Activated CD4-positive, alpha-beta T cell treated with anti-CD3 and anti-CD28 coated beads for 36 hours (primary cell): Measurements from ENCODE around the gene SERPINA5. TPM values are rescaled to one million over a fixed set of nuclear protein-coding genes. Genes with fewer than 3 reads are reported as not detected.

Source experiments
- ATAC-seq: fragments of 200-7000 bp; cut with Tn5 transposase; one replicate; pipeline ENCODE4 v1.10.0; 2021; ENCODE audit warnings: mild to moderate bottlenecking, moderate library complexity
- CTCF ChIA-PET: fragments of 350-600 bp; sonication (Branson Sonifier 250); formaldehyde crosslinking; loops from one replicate; lab custom pipeline; 2021; ENCODE audit warnings: antibody characterized with exemption; lab: Charles Lee
- POLR2A ChIA-PET: fragments of 350-600 bp; sonication (Branson Sonifier 250); formaldehyde crosslinking; loops from one replicate; lab custom pipeline; 2021; ENCODE audit warnings: antibody characterized with exemption, inconsistent platforms; lab: Charles Lee
- DNase-seq: peaks from one replicate; pipeline ENCODE4 v3.0.0-alpha.2; 2020
- H3K27ac Mint-ChIP-seq: one replicate; pipeline ENCODE4 v1.8.0; 2021; ENCODE audit warnings: mixed read lengths
- H3K27me3 Mint-ChIP-seq: one replicate; pipeline ENCODE4 v1.8.0; 2021; ENCODE audit warnings: mixed read lengths
- H3K36me3 Mint-ChIP-seq: one replicate; pipeline ENCODE4 v1.8.0; 2021; ENCODE audit warnings: low read depth, mixed read lengths
- H3K4me1 Mint-ChIP-seq: one replicate; pipeline ENCODE4 v1.8.0; 2021; ENCODE audit warnings: mixed read lengths
- H3K4me3 Mint-ChIP-seq: one replicate; pipeline ENCODE4 v1.8.0; 2021; ENCODE audit warnings: mild to moderate bottlenecking, moderate library complexity, mixed read lengths
- H3K9me3 Mint-ChIP-seq: one replicate; pipeline ENCODE4 v1.8.0; 2021; ENCODE audit warnings: low read depth, mixed read lengths
- intact Hi-C, 2 experiments: fragments of 100-400 bp; cut with DNase I in 1 of 2; cut with micrococcal nuclease in 1 of 2; formaldehyde crosslinking; loops; one replicate each; pipeline versions ENCODE4 v1.14.2 to v1.15.1; 2022 to 2024; cut with DNase I, micrococcal nuclease
- total RNA-seq, 2 experiments: library from RNA; stranded (reverse); gene quantifications; one replicate each; pipeline ENCODE4 v1.2.3, GENCODE V29; 2021

The SERPINA5 gene
- total RNA-seq, result not detected

GRCh38 chr14:94581127-94581999 lies at the start of gene SERPINA5:
SERPINA5 (plus strand) TSS chr14:94581426; CDS start chr14:94587363, 5,937 bp downstream.
- ChIA-PET POLR2A (interaction anchor here (0.7 kb wide), 1 partner anchor 12 kb away, joined by 4 read pairs; no protein-coding TSS in a partner anchor), CTCF (interaction anchor here (0.6 to 1.0 kb wide), 2 partner anchors 32 to 93 kb away, joined by 3 to 4 read pairs; no protein-coding TSS in a partner anchor)
- H3K9me3 Mint-ChIP-seq, result no peaks in the 10 kb centered on the region
- ATAC-seq, result no peak
- intact Hi-C loops, result no loop called here
- no peaks in the 10 kb centered on the region for H3K36me3 Mint-ChIP-seq
- H3K4me3 Mint-ChIP-seq, result no peak within 1 kb of the TSS
- no peak within 1 kb of the TSS for H3K27ac Mint-ChIP-seq
- H3K27me3 Mint-ChIP-seq, result peaks cover 12% of the 10 kb centered on the region
- DNase-seq, result no peak
- no peaks in the 10 kb centered on the region for H3K4me1 Mint-ChIP-seq

- no peak overlapping the region for H3K4me3 Mint-ChIP-seq
- H3K27ac Mint-ChIP-seq, result no peak overlapping the region
- CTCF ChIA-PET, result interaction anchor here (0.7 to 2.2 kb wide), 4 partner anchors 17 to 845 kb away, joined by 3 to 5 read pairs (median 4); no protein-coding TSS in a partner anchor
These were observed 48.8 kb upstream of the SERPINA5 start for GRCh38 chr14:94532447-94532846.

GRCh38 chr14:94535506-94535905 lies 45.7 kb upstream of the SERPINA5 start:
- CTCF ChIA-PET, result interaction anchor here (0.7 to 1.1 kb wide), 2 partner anchors 102 to 185 kb away, joined by 3 to 4 read pairs; no protein-coding TSS in a partner anchor
- DNase-seq (no peak), ATAC-seq (no peak)
- Mint-ChIP-seq H3K36me3 (no peaks in the 10 kb centered on the region), H3K4me1 (no peaks in the 10 kb centered on the region), H3K9me3 (no peaks in the 10 kb centered on the region), H3K27ac (no peak overlapping the region), H3K4me3 (no peak overlapping the region), H3K27me3 (peaks cover 16% of the 10 kb centered on the region)
- POLR2A ChIA-PET, result no interaction called here
- intact Hi-C loops, result no loop called here

More at GRCh38 chr14:94532447-94532846, 48.8 kb upstream of the SERPINA5 start:
- intact Hi-C loops, result no loop called here
- Mint-ChIP-seq H3K9me3 (no peaks in the 10 kb centered on the region), H3K36me3 (no peaks in the 10 kb centered on the region), H3K4me1 (no peaks in the 10 kb centered on the region), H3K27me3 (peaks cover 17% of the 10 kb centered on the region)
- DNase-seq (no peak), ATAC-seq (no peak)
- POLR2A ChIA-PET, result no interaction called here

GRCh38 chr14:94536836-94537235 lies 44.4 kb upstream of the SERPINA5 start:
- ATAC-seq (no peak), DNase-seq (no peak)
- Mint-ChIP-seq H3K4me1 (no peaks in the 10 kb centered on the region), H3K9me3 (no peaks in the 10 kb centered on the region), H3K4me3 (no peak overlapping the region), H3K36me3 (no peaks in the 10 kb centered on the region), H3K27me3 (peaks cover 14% of the 10 kb centered on the region), H3K27ac (no peak overlapping the region)
- intact Hi-C loops, result no loop called here
- CTCF ChIA-PET, result no interaction called here
- POLR2A ChIA-PET, result no interaction called here

GRCh38 chr14:94538070-94538740 lies 43.0 kb upstream of the SERPINA5 start:
- CTCF ChIA-PET, result interaction anchor here (1.7 kb wide), 1 partner anchor 11 kb away, joined by 7 read pairs; no protein-coding TSS in a partner anchor
- POLR2A ChIA-PET, result no interaction called here
- Mint-ChIP-seq H3K36me3 (no peaks in the 10 kb centered on the region), H3K27ac (no peak overlapping the region), H3K4me1 (no peaks in the 10 kb centered on the region), H3K4me3 (no peak overlapping the region), H3K9me3 (no peaks in the 10 kb centered on the region), H3K27me3 (peaks cover 13% of the 10 kb centered on the region)
- no peak for DNase-seq
- no peak for ATAC-seq
- intact Hi-C loops, result no loop called here

- no peaks in the 10 kb centered on the region for H3K36me3 Mint-ChIP-seq
- ChIA-PET CTCF (interaction anchor here (1.2 to 1.7 kb wide), 2 partner anchors 10 to 32 kb away, joined by 3 to 7 read pairs; no protein-coding TSS in a partner anchor), POLR2A (no interaction called here)
- no peaks in the 10 kb centered on the region for H3K9me3 Mint-ChIP-seq
- no peak for ATAC-seq
- H3K4me1 Mint-ChIP-seq, result no peaks in the 10 kb centered on the region
- H3K27ac Mint-ChIP-seq, result no peak overlapping the region
- intact Hi-C loops, result no loop called here
- no peak for DNase-seq
- H3K27me3 Mint-ChIP-seq, result peaks cover 13% of the 10 kb centered on the region
- H3K4me3 Mint-ChIP-seq, result no peak overlapping the region
These were observed 42.0 kb upstream of the SERPINA5 start for GRCh38 chr14:94539181-94539580.

GRCh38 chr14:94540031-94540794 lies 41.0 kb upstream of the SERPINA5 start:
- CTCF ChIA-PET, result interaction anchor here (1.1 to 1.2 kb wide), 2 partner anchors 9 to 33 kb away, joined by 3 to 6 read pairs; no protein-coding TSS in a partner anchor
- no peaks in the 10 kb centered on the region for H3K9me3 Mint-ChIP-seq
- H3K27me3 Mint-ChIP-seq, result peaks cover 13% of the 10 kb centered on the region
- no peaks in the 10 kb centered on the region for H3K4me1 Mint-ChIP-seq
- H3K27ac Mint-ChIP-seq, result no peak overlapping the region
- ATAC-seq (no peak), DNase-seq (no peak)
- intact Hi-C loops, result no loop called here
- no peaks in the 10 kb centered on the region for H3K36me3 Mint-ChIP-seq
- POLR2A ChIA-PET, result no interaction called here
- no peak overlapping the region for H3K4me3 Mint-ChIP-seq

- Mint-ChIP-seq H3K4me3 (no peak overlapping the region), H3K4me1 (no peaks in the 10 kb centered on the region), H3K27me3 (peaks cover 18% of the 10 kb centered on the region), H3K9me3 (peaks cover 5% of the 10 kb centered on the region), H3K36me3 (no peaks in the 10 kb centered on the region), H3K27ac (no peak overlapping the region)
- no peak for ATAC-seq
- intact Hi-C loops, result no loop called here
- ChIA-PET CTCF (interaction anchor here (0.8 kb wide), 1 partner anchor 55 kb away, joined by 4 read pairs; no protein-coding TSS in a partner anchor), POLR2A (no interaction called here)
- DNase-seq, result no peak
These were observed 39.8 kb upstream of the SERPINA5 start for GRCh38 chr14:94541234-94541975.

GRCh38 chr14:94542111-94542810 lies 39.0 kb upstream of the SERPINA5 start:
- Mint-ChIP-seq H3K9me3 (peaks cover 5% of the 10 kb centered on the region), H3K27me3 (peaks cover 19% of the 10 kb centered on the region), H3K4me3 (no peak overlapping the region), H3K36me3 (no peaks in the 10 kb centered on the region), H3K4me1 (no peaks in the 10 kb centered on the region), H3K27ac (no peak overlapping the region)
- POLR2A ChIA-PET, result no interaction called here
- CTCF ChIA-PET, result no interaction called here
- intact Hi-C loops, result no loop called here
- ATAC-seq (no peak), DNase-seq (no peak)

GRCh38 chr14:94542811-94543440 lies 38.3 kb upstream of the SERPINA5 start:
- intact Hi-C loops, result no loop called here
- no peaks in the 10 kb centered on the region for H3K36me3 Mint-ChIP-seq
- ChIA-PET CTCF (interaction anchor here (0.5 to 1.4 kb wide), 2 partner anchors 108 to 109 kb away, joined by 3 read pairs; no protein-coding TSS in a partner anchor), POLR2A (no interaction called here)
- no peak for ATAC-seq
- no peaks in the 10 kb centered on the region for H3K4me1 Mint-ChIP-seq
- H3K9me3 Mint-ChIP-seq, result peaks cover 5% of the 10 kb centered on the region
- H3K4me3 Mint-ChIP-seq, result no peak overlapping the region
- DNase-seq, result no peak
- no peak overlapping the region for H3K27ac Mint-ChIP-seq
- H3K27me3 Mint-ChIP-seq, result peaks cover 19% of the 10 kb centered on the region
